Loucy (cell line): ENCODE results near the gene DUSP6.

Source experiments
- H2AFZ ChIP-seq: fragments of 200-600 bp; sonication (generic); 2 replicates; pipeline ENCODE4 v1.6.0; 2016; ENCODE audit warnings: antibody characterized with exemption, mild to moderate bottlenecking, low read length, moderate library complexity
- H3F3A ChIP-seq: fragments of 200-600 bp; 2 replicates; pipeline ENCODE4 v1.6.0; 2016; ENCODE audit warnings: antibody characterized with exemption, low read depth, mild to moderate bottlenecking
- H3K27me3 ChIP-seq: fragments of 200-600 bp; sonication (generic); 2 replicates; pipeline ENCODE4 v1.6.1; 2014; ENCODE audit warnings: low read length, mild to moderate bottlenecking; ENCODE audit not compliant: insufficient read depth, poor library complexity, severe bottlenecking
- H3K36me3 ChIP-seq: fragments of 200-600 bp; sonication (generic); 2 replicates; pipeline ENCODE4 v1.6.1; 2016; ENCODE audit warnings: low read length; ENCODE audit not compliant: insufficient read depth
- H3K4me1 ChIP-seq: fragments of 200-600 bp; sonication (generic); 2 replicates; pipeline ENCODE4 v1.5.1; 2014; ENCODE audit warnings: low read length, mild to moderate bottlenecking; ENCODE audit not compliant: insufficient read depth, poor library complexity, severe bottlenecking
- H3K4me2 ChIP-seq: fragments of 200-600 bp; sonication (generic); 2 replicates; pipeline ENCODE4 v1.6.0; 2014; ENCODE audit warnings: antibody characterized with exemption, low read length, low read depth, mild to moderate bottlenecking; ENCODE audit not compliant: poor library complexity, severe bottlenecking
- H3K4me3 ChIP-seq: fragments of 200-600 bp; sonication (generic); 2 replicates; pipeline ENCODE4 v1.5.1; 2014; ENCODE audit warnings: low read length, mild to moderate bottlenecking, mixed read lengths; ENCODE audit not compliant: poor library complexity, severe bottlenecking
- H3K79me2 ChIP-seq: fragments of 200-600 bp; sonication (generic); 2 replicates; pipeline ENCODE4 v1.6.1; 2014; ENCODE audit warnings: low read length; ENCODE audit not compliant: insufficient read depth
- H3K9ac ChIP-seq: fragments of 200-600 bp; sonication (generic); 2 replicates; pipeline ENCODE4 v1.6.0; 2014; ENCODE audit warnings: mild to moderate bottlenecking, low read depth, low read length, moderate library complexity; ENCODE audit not compliant: poor library complexity, severe bottlenecking
- H3K9me2 ChIP-seq: fragments of 200-600 bp; sonication (generic); replicated peaks from 2 replicates; pipeline ENCODE4 v1.6.1; 2016; ENCODE audit warnings: low read depth, low read length, mixed read lengths
- H3K9me3 ChIP-seq: fragments of 200-600 bp; sonication (generic); 2 replicates; pipeline ENCODE4 v1.6.1; 2014; ENCODE audit warnings: mild to moderate bottlenecking, antibody characterized with exemption, low read length, low read depth; ENCODE audit not compliant: insufficient read depth
- H4K20me1 ChIP-seq: fragments of 200-600 bp; sonication (generic); 2 replicates; pipeline ENCODE4 v1.6.0; 2014; ENCODE audit warnings: antibody characterized with exemption, low read length, mild to moderate bottlenecking; ENCODE audit not compliant: insufficient read depth, poor library complexity, severe bottlenecking
- CTCF ChIP-seq: fragments of 200-600 bp; sonication (generic); conservative IDR thresholded peaks from 2 replicates; pipeline ENCODE4 v1.5.1; 2014; ENCODE audit warnings: mild to moderate bottlenecking, antibody characterized with exemption, low read length
- EZH2phosphoT487 ChIP-seq: fragments of 200-600 bp; IDR thresholded peaks from 2 replicates; pipeline ENCODE4 v1.6.1; 2018; ENCODE audit warnings: antibody characterized with exemption, mild to moderate bottlenecking, moderate library complexity, borderline replicate concordance

The DUSP6 gene

GRCh38 chr12:89352492-89353187 is at the start of gene DUSP6:
Gene DUSP6, minus strand, starts transcription at chr12:89352501. Its CDS starts 462 bp downstream, at chr12:89352039.
- Histone ChIP-seq H3F3A (peaks cover 14% of the 10 kb centered on the region; the same call in 1 of the 2 replicates), H3K36me3 (no peaks in the 10 kb centered on the region), H3K79me2 (peaks cover 37% of the 10 kb centered on the region), H4K20me1 (no peaks in the 10 kb centered on the region), H3K9ac (peak within 1 kb of the TSS; percentile 88), H3K4me3 (peak within 1 kb of the TSS; percentile 77), H3K9me2 (no peaks in the 10 kb centered on the region), H2AFZ (peak within 1 kb of the TSS; percentile 92), H3K4me1 (peaks cover 52% of the 10 kb centered on the region), H3K4me2 (peak within 1 kb of the TSS; percentile 94), H3K9me3 (no peaks in the 10 kb centered on the region), H3K27me3 (peaks cover 13% of the 10 kb centered on the region)
- TF ChIP-seq CTCF = no peak
- no peak for TF ChIP-seq EZH2phosphoT487

- Histone ChIP-seq H3K27me3 (no peaks in the 10 kb centered on the region), H3K9me3 (no peaks in the 10 kb centered on the region), H4K20me1 (no peaks in the 10 kb centered on the region), H3K36me3 (no peaks in the 10 kb centered on the region), H3K4me1 (peaks cover 5% of the 10 kb centered on the region), H3F3A (no peaks in the 10 kb centered on the region), H3K9ac (no peak overlapping the region), H2AFZ (no peak overlapping the region), H3K4me2 (no peak overlapping the region), H3K79me2 (no peaks in the 10 kb centered on the region), H3K4me3 (no peak overlapping the region), H3K9me2 (no peaks in the 10 kb centered on the region)
- TF ChIP-seq CTCF (no peak), EZH2phosphoT487 (no peak)
Observed at GRCh38 chr12:89401433-89402058, 49.2 kb upstream of the DUSP6 start.

GRCh38 chr12:89400415-89400814 is 48.1 kb upstream of the DUSP6 start:
- no peaks in the 10 kb centered on the region for H3K36me3 ChIP-seq
- no peak overlapping the region for H3K9ac ChIP-seq
- no peaks in the 10 kb centered on the region for H3K9me3 ChIP-seq
- H3K9me2 ChIP-seq = no peaks in the 10 kb centered on the region
- no peaks in the 10 kb centered on the region for H3K27me3 ChIP-seq
- H4K20me1 ChIP-seq = no peaks in the 10 kb centered on the region
- TF ChIP-seq CTCF (no peak), EZH2phosphoT487 (no peak)
- no peak overlapping the region for H3K4me3 ChIP-seq
- H2AFZ ChIP-seq = no peak overlapping the region
- H3K79me2 ChIP-seq = no peaks in the 10 kb centered on the region
- peaks cover 5% of the 10 kb centered on the region for H3K4me1 ChIP-seq
- H3F3A ChIP-seq = no peaks in the 10 kb centered on the region
- no peak overlapping the region for H3K4me2 ChIP-seq
